RPMI8226 (cell line): ENCODE data around the gene CUEDC1.
A peak's percentile ranks its signal among the peaks of the same experiment; 100 is the strongest.

ENCODE experiments used
- DNase-seq: peaks from one replicate; pipeline ENCODE4 v3.0.0-alpha.2; 2015

CUEDC1 gene

GRCh38 chr17:57832314-57833178, 122.7 kb downstream of the CUEDC1 start:
- DNase-seq: no peak

DNA sequence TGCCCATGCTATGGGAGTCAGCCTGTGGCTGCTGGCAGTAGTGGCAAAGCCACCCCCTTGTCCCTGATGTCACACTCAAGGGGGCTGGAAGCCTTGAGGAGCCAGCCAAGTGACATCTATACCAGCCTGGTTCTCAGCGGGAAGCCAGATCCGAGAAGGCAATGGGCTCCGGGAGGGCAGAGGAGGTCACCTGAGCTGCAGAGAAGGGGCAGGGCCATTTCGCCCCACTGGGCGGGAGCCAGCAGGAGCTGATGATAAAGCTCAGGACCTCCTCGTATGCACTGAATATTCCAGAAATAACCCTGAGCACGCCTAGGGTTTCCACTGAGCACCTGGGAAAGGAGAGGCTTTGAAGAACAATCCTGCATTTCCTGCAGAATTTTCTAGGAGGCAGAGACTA, 124.3 kb downstream of the CUEDC1 start:
- no peak for DNase-seq

DNA sequence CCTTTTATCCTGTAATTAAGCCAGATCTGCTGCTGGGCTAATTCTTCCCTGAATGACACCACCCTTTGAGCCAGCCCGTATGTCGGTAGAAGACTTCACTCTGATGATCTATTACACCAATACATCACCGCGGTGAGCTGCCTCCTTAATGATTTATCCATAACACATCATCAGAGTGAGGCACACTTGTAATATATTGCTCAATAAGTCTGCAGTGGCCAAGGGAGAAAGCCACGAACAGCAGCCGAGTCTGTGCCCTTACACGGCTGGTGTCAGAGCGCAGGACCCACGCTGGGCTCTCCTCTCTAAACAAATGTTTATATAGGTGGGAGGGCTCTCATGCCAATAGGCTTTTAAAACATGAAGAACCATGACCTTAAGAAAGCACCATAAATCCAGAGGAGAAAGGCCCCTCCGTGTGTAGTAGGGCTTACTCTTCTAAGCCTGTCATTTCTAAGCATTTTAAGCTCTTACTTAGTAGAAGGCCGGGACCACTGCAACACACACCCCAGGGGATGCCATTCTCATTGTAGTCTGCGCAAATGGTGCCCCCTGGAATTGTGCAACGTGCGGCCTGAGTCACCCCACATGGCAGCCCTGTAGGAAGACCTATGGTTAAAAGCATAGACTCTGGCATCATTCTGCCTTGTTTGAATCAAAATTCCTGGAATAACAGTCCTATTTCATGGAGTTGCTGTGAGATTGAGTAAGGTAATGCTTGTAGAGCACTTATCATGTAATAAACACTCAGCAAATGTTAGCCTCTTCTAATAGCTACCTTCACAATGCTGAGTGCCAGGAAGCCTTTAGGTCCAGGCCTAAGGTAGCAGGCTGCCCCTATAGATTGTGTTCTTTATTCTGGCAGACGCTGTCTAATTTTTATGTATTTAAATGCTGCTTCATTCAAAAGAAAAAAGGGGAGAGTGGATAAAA, 131.5 kb downstream of the CUEDC1 start:
- DNase-seq: no peak

GRCh38 chr17:57819867-57820266, 135.3 kb downstream of the CUEDC1 start:
- DNase-seq: peak; percentile 61

- no peak for DNase-seq
Observed at GRCh38 chr17:57819285-57819684, 135.9 kb downstream of the CUEDC1 start.

- DNase-seq: no peak
Observed at GRCh38 chr17:57818066-57818465, 137.1 kb downstream of the CUEDC1 start.

DNA sequence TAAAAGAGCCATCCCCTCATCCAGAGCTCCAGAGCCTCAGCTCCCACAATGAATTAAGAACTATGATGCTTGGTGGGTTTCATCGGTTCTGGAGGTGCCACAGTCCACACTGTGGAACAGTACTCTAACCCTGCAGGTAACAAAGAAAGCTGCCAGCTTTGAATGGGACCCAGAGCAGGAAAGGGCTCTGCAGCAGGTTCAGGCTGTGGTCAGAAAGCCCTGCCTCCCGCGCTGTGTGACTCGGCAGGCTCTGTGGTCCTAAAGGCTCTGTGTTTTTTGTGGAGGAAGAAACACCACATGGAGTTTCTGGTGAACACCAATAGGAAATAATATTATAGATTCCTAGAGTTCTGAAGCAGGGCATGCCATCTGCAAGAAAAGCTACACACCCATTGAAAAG, 137.9 kb downstream of the CUEDC1 start:
- no peak for DNase-seq

GRCh38 chr17:57814421-57814820, 140.8 kb downstream of the CUEDC1 start:
- no peak for DNase-seq

- DNase-seq: no peak
Observed at GRCh38 chr17:57811638-57812280, 143.5 kb downstream of the CUEDC1 start.
